OCI-M2 (cell line): ENCODE results near the gene FGF8.

Experiments
- DNase-seq: peaks from one replicate; lab custom pipeline; 2025; ENCODE audit not compliant: unreplicated experiment; lab: John Stamatoyannopoulos, UW

FGF8 gene

DNA sequence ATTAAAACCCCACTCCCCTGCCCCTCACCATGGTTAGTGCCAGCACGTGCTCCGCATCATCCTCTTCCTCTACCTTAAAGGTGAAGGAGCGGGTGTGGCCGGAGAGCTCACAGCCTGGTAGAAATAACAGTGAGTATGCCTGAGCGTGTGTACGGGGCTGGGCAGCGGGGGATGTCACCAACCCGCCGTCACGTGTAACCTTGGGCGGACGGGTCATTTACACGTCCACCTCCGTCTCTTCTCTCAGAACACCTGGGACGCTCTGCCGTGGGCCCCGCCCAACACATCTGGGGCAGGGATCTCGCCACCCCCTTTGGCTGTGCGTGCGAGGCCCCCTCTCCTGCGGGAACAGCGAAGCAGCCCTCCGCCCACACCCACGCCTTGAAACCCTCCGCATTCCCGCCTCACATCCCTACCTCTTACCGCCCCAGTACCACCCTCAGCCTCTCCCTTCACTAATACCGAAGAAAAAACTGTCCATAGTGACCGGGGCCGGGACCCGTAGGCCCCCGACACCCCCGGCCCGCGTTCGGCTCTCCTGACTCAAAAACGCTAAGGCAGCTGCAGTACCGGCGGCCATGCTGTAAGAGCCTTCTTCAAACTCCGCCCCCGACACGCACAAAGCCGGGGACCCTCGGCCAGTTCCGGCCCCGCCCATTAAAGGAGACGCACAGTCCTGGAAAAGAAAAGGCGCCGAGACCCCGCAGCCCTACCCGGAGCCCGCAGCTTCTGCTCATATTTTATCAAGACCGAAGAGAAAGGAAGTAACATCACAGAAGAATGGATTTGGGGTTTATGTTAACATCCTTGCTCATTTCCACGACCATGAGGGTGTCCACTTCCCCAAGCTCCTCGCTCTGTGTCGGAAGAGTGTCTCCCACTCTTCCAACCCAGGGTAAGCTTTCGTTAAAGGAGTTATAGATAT lies 7.2 kb upstream of the FGF8 start, which contains the start of gene NPM3:
Gene NPM3, minus strand, starts transcription at position 636 of the 925 bp plus-strand sequence. Its CDS starts 56 bp downstream, at position 580.
- DNase-seq, result peak; percentile 33

DNA sequence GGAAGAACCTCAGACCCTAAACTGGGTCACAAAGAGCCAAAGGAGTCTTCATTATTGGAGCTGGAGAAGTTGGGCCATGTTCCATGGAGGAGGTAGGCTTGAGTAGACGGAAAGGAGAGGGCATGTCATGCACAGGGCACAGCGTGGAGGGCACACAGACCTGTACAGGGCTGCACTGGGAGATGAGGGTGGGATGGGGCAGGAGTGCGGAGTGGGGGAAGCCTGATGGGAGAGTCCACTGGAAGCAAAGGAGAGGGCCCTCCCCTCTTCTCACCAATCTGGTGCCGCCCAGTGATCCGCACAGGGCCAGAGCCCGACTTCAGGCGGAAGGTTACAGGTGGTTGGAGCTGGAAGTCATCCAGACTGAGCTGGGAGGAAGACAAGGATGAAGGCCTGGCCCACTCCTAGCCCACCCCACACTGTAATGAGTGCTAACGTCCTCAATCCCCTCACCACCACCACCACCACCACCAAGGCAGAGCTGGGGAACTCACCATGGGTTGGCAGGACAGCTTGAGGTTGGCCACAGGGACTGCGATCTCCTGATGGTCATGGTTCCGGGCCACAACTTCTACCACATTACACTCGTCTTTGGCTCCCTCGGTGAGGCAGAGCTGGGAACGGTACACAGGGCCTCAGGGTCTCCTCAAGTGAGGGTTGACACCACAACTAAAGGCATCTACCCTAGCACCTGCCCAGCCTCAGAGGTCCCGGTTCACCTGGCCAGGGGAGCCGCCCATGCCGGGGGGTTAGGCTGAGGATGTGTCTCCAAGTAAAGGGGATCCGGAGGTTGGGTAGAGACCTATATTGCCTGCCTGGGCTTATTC lies 6.3 kb upstream of the FGF8 start:
- no peak for DNase-seq

DNA sequence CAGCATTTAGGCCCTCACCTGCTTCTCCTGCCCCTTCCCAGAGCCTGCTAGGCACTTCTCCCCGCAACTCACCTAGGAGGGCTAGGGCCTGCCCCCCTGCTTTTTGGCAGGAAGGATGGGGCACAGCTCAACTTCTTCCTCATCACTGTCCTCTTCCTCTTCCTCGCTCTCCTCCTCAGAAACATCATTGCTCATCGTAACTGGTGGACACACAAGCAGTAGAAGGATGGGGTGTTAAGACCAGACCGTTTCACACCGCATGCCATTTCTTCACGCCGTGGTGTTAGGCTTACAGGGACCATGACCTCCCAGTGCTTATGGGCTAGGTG lies 5.7 kb upstream of the FGF8 start:
- no peak for DNase-seq

DNA sequence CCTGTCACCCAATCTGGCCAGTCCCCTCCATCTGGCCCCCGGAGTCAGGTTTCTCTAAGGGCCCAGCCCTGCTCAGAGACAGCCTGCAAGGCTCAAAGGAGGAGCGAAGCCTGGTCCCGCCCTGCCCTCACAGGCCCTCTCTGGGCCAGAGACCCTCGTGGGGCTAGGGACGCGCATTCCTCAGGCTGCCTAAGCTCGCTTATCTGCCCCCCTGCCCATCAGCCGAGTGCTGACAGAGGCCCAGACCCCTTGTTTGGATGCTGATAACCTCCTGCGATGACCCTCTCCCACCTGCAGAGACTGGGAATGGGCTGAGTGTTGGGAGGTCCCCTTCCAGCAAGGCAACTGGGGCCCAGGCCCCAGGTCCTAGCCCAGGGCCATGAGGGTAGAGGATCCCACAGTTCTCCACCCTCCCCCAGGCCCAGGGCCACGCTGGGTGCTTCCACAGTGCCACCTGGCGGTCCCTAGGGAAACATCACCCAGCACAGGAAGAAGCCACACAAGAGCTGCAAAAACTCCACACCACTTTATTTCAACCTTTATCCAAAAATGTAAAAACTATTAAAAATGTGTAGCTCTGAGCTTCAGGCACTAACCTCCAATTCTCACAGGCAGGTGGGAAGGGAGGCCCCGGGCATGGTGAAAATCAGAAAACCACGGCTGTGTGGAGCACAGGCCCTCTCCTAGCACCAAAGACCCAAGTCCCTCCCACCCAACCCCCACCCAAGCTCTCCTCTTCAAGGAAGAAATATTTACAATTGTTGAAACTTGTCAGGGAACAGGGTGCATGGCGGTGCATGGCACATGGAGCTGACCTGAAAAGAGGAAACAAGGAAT lies 5.1 kb upstream of the FGF8 start:
- no peak for DNase-seq

DNA sequence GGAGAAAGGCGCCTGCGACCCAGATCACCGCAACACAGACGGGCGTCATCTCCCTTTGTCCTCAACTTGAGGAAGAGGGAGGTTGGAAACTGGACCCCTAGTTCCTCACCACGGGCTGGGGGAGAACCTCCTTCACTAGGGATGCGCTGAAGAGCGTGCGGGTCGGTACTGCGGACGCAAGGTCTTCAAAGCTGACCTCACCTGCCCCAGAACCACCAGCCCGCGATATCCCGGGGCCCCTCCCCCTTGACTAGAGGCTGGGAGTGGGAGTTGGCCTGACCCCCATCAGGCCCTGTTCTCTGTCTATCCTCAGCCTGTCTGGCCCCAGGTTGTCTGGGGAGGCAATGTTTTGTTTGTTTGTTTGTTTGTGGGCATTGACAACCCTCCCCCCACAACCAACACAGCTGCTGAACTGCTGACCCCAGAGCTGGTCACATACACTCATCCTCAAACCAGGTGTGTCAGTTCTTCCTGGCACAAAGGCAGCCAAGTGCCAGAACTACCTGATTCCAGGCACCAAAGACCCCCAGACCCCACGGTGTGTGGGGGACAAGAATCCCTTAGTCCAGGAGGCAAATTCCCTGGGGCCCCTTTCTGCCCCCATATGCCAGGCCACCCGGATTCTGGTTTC lies 4.4 kb upstream of the FGF8 start:
- no peak for DNase-seq

DNA sequence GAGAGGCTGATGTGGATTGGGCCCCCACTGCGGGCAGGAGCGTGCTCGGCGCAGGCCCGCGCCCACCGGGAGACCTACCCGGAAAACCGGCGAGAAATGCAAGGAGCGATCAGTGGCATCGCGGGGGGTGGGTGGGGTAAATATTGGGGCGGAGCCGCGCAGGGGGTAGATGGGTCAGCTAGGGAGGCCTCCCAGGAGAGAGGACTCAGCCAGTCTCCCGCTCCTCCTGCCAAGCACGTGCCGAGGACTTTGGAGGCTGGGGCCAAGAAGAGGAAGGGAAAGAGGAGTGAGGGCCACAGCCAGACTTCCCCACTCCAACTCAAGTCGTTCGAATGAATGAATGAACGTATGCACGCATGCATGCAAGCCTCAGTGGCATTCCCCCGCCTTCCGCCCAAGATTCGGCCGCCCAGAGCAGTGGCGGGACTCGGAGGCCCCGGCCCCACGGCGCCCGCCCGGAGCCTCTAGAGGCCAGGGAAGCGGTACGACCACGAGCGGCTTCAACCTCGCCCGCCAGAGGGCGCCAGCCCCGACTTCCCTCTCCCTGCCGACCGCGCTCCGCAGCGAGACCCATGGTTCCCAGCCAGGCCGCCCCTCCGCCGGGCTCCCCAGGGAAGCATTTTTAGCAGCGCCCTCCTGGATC lies 3.8 kb upstream of the FGF8 start:
- DNase-seq, result no peak

DNA sequence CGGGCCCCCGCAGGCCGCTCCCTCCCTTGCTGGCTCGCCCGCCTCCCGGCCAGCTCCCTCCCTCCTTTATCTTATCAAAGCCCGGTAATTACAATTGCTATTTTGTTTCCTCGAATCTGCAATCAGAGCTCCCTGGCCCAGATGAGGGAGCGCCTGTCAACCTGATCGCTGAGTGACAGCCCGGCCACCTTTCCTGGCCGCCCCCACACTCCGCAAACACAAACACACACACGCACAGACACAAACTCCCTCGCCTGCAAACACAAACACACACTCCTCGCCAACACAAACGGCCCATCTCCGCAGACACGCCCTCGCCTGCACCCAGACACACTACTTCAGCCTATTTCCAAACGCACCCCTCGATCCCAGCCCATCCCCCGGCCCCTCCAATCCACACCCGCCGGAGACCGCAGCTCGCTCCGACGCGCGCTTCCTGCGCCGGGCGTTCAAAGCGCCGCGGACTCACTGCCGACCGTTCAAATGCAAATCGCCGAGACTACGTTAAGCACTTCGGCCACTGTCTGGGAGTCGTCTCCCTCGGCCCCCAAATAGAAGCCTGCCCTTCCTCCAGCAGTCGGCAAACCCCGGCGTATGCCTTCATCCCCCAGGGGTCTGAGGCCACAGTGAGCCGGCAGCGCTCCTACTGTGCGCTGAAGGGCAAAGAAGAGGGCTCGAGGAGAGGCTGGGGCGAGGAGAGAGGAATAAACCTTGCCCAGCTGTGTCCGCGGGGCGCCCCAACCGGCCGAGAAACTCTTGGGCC lies 3.0 kb upstream of the FGF8 start:
- DNase-seq, result no peak

DNA sequence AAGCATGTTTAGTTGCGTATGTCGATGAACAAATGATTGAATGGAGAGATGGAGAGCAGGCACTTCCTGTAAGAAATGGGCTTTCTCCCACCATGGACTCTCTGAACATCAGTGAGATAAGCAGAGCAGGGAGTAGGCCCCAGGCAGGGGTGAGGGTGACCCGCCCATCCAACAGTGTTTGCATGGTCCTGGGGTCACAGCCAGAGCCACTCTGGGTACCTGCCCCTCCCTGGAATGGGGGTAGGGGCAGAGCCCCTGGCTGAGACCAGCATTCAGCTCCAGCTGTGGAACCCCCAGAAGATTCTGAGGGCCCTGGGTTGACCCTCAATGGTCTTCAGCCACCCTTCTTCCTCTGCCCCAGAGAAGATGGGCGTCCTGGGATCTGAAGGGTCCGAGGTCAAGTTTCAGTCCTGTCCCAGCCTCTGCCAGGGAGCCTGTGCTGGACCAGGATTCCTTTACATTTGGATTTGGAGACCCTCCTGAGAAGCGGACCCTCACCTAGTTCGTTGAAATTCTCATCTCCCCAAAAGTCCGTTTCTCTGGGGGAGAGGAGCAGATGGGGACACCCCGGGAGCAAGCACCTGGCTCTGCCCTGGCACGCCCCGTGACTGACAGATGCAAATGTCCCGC lies 2.4 kb upstream of the FGF8 start:
- no peak for DNase-seq

DNA sequence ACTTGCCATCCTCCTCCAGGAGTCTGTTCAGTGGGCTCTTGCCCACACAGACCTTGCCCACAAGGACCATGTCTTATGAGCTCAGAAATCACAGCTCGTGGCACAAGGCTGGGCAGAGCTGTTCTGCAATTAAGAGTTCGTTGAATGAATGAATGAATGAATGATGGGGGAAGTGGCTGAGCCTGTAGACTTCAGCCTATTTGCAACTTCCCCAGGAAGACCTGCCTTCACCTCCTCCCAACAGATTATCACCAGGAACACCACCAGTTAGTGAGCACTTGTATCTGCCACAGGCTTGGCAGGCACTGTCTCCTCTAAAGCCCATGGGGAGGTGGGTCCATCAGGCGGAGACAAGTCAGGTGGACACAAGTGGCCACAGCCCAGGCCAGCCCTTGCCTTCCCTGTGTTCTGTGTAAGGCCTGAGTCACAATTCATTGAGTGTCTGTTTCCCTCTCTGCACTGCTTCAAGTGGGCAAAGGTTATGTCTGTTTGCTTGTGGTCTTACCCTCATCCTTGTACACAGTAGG lies 1.8 kb upstream of the FGF8 start:
- no peak for DNase-seq

DNA sequence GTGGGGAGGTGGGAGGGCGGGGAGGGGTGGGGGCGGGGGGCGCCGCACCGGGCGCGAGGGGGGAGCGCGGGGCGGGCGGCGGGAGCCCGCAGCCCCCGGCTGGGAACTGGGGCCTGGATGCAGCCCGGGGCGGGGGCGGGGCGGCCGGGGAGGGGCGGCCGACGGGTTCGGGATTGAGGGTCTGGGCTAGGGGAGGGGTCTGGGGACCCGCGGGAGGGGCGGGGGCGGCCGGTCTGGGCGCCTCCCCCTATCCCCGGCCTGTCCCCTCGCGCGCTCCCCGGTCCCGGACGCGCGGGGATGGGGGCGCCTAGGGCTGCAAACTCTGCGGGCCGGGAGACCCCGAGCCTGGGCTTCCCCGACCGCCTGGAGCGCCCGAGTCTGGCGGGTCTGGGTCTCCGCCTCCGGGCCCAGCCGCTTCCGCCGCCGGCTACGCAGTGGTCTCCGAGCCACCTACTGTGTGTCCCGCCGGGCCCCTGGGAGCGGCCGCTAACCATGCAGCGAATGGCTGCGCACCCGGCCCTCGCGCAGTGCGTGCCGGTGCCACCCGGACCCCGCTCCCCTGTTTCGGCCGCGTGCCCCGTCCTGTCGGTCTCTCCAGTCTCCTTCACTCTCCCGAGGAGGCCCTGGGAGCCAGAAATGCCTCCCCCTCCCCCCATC lies 375 bp upstream of the FGF8 start:
- DNase-seq, result no peak

DNA sequence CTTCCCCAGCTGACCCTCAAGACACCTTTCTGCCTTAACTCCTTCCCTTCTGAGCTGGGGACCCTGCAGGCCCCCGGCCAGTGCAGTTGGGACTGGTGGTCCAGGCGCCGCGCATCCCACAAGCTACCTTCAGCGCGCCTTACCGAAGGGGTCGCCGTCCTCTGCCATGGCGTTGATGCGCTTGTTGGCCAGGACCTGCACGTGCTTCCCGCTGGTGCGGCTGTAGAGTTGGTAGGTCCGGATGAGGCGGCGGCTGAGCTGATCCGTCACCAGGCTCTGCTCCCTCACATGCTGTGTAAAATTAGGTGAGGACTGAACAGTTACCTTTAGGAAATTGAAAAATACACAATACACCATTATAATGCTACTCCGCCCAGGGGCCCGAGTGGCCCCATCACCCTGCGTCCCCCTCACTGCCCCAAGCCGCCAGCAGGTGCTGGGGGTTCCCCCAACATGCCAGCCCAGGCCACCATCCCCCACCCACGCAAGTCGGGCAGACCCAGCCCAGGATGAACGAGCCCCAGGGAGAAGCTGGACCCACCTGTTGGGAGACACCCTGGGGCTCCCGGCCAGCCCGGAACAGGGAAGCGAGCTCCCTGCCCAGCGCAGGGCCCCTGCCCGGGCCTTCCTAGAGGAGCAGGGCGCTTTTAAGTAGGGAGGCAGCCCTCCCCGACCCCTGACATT lies 1.2 kb downstream of the FGF8 start:
- no peak for DNase-seq

DNA sequence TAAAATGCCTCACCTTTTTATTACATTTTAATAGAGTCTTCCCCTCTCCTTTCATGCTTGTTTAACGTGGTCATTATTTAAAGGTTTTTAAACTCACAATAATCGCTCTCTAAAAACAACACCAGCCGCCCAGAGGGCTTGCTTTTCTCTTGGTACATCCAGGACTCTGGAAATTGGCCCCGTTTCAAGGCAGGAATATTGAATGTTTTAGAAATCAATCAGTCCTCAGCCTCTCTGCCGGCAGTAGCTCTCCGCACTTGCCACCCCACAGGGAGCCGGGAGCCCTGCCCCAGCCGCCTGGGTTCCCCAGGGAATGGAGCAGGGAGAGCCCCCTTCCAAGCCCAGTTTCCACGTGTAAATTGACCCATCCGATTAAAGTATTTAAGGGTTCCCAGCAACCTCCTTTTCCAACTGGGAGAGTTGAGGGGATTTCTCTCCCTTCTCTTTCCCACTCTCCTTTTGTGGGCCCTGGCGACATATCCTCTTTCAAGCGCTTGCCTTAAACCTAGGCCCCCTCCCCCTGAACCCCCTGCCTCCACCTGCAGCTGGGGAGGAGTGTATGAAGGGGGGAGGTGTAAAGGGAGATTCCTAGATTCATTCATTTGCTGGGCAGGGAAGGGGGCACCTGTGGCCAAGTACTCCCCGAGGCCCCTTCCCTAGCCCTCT lies 1.9 kb downstream of the FGF8 start:
- no peak for DNase-seq

DNA sequence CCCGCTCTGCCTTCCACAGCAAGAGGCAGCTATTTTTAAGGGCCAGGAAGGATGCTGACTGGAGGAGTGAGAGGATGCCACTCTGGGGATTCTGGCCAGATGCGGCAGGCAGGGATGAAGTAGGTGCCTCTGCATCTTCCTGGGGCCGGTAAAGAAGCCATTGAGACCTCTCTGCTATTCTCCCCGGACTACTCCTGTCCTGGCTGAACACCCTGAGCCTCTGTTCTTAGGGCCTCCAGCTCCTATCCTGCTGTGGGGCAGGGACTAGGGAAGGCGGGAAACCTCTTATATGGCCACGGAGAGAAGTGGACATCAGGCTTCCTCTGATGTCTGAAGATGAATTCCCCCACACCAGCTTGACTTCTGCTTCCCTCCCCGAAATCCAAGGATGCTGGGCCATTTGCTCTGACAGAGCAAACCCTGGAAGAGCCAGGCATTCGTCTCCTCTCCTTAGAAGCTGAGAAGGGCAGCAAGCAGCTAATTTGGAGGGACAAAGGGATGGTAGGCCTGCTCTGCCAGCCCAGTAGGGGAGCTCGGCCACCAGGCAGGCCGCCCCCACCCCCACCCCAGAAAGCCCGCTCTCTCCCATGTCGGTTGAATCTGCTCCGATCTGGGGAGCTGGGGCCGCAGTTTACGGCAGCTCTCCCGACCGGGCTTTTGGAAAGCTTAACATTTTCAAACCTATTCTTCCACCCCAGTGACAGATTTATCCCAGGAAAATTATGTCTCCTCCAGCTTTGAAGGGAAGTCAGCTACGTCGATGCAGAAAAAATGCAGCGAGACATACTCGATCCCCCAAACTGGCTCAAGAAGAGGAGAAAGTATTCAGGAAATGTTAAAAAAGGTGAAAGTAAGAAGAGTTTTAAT lies 2.8 kb downstream of the FGF8 start:
- DNase-seq, result no peak

DNA sequence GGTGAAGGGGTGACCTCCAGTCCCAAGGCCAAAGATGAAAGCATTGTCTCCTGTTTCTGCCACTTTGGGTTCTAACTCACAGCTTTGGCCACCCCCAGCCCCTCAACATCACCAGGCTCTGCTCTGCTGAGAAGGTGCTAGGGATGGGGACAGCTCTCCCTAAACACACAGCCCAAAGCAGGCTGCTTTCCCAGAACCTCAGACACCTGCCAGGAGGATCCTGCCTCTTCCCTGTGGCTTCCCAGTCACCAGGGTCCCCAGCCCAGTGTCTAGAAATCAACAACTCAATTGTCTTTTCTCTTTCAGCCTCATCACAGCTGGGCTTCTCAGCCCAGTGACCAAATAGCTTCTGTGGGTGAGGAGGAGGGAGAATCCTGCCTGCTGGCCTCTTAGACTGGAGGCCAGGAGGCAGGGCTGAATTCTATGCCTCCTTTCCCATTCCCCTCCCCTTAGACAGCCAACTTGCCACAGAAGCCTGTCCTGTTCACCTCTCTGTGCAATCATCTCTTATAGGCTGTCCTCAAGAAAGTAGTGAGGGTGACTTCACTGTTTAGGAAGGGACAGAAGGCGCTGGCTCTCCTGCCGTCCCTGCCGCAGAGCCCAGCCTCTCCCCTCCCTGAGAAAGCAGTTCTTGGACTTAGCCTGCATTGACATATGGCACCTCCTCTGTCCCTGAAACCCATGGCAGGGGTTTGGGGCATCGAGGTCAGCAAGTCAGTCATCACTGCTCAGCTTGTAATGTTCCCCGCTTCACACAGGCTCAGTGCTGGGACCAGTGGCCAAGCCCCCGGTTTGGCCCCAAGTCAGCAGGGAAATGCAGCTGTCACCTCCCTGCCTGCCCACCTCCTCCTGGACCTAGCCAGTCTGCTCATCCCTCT lies 3.7 kb downstream of the FGF8 start:
- no peak for DNase-seq

DNA sequence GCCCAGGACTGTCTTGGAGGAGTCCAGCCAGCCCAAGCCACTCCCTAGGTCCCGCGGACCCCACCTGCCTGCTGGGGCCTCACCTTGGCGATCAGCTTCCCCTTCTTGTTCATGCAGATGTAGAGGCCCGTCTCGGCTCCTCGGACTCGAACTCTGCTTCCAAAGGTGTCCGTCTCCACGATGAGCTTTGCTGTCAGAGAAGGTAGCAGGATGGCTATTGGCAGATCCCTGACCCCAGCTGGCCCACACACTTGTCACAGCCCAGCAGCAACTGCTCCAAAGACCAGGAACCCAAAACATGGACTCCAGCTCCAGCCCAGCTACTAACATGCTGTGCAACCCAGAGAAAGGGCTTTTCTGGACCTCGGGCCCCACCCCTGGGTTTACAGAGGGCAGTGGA lies 4.5 kb downstream of the FGF8 start:
- no peak for DNase-seq
